ENCODE measurements around the gene RAB8A.

RAB8A gene

GRCh38 chr19:16133818-16134217 lies 22.1 kb downstream of the RAB8A start:
- DNase-seq (ENCODE audit: low read depth in 2 of 2): no peak
- no peak overlapping the region for H3K4me3 ChIP-seq (replicated peaks in 1 of 2; ENCODE audit: low read depth in 2 of 2, low read length in 2 of 2)
- TF ChIP-seq CTCF (IDR thresholded peaks at IDR 0.05; ENCODE audit: low read depth, low read length): no peak

GRCh38 chr19:16134510-16134909 lies 22.8 kb downstream of the RAB8A start:
- no peak for TF ChIP-seq CTCF (IDR thresholded peaks at IDR 0.05; ENCODE audit: low read depth, low read length)
- DNase-seq (ENCODE audit: low read depth in 2 of 2): no peak
- H3K4me3 ChIP-seq (replicated peaks in 1 of 2; ENCODE audit: low read depth in 2 of 2, low read length in 2 of 2): no peak overlapping the region

- TF ChIP-seq CTCF (IDR thresholded peaks at IDR 0.05; ENCODE audit: low read depth, low read length): no peak
- no peak for DNase-seq (ENCODE audit: low read depth in 2 of 2)
- H3K4me3 ChIP-seq (replicated peaks in 1 of 2; ENCODE audit: low read depth in 2 of 2, low read length in 2 of 2): no peak overlapping the region
Measured at GRCh38 chr19:16135430-16136127, 23.9 kb downstream of the RAB8A start.

GRCh38 chr19:16136185-16136999 lies 24.7 kb downstream of the RAB8A start:
- no peak overlapping the region for H3K4me3 ChIP-seq (replicated peaks in 1 of 2; ENCODE audit: low read depth in 2 of 2, low read length in 2 of 2)
- DNase-seq (ENCODE audit: low read depth in 2 of 2): no peak

GRCh38 chr19:16139752-16140151 lies 28.1 kb downstream of the RAB8A start:
- no peak for TF ChIP-seq CTCF (IDR thresholded peaks at IDR 0.05; ENCODE audit: low read depth, low read length)
- H3K4me3 ChIP-seq (replicated peaks in 1 of 2; ENCODE audit: low read depth in 2 of 2, low read length in 2 of 2): no peak overlapping the region
- no peak for DNase-seq (ENCODE audit: low read depth in 2 of 2)

More at GRCh38 chr19:16136185-16136999, 24.7 kb downstream of the RAB8A start:
- TF ChIP-seq CTCF (IDR thresholded peaks at IDR 0.05; ENCODE audit: low read depth, low read length): no peak

- no peak overlapping the region for H3K4me3 ChIP-seq (replicated peaks in 1 of 2; ENCODE audit: low read depth in 2 of 2, low read length in 2 of 2)
- DNase-seq (ENCODE audit: low read depth in 2 of 2): no peak
- no peak for TF ChIP-seq CTCF (IDR thresholded peaks at IDR 0.05; ENCODE audit: low read depth, low read length)
Measured at GRCh38 chr19:16141043-16141442, 29.4 kb downstream of the RAB8A start.

Measured in cardiac fibroblast (primary cell).